ENCODE data around the gene ALAD.
"Not testable (repeated sequence)": the region's sequence is repeated elsewhere in the genome, so short reads cannot be mapped to it uniquely, and the experiment has no call there.

Gene ALAD

GRCh38 chr9:113391917-113392316 is 9.2 kb downstream of the ALAD start:
- H3K36me3 Mint-ChIP-seq (ENCODE audit: insufficient read depth) = peaks cover 18% of the 10 kb centered on the region
- ATAC-seq (replicated peaks) (no peak), DNase-seq (no peak)
- H3K4me3 Mint-ChIP-seq = no peak overlapping the region
- H3K4me1 Mint-ChIP-seq (ENCODE audit: low read depth in 2 of 2) = peaks cover 0 to 7% of the 10 kb centered on the region in 2 donors
- no peaks in the 10 kb centered on the region for H3K9me3 Mint-ChIP-seq
- H3K27ac Mint-ChIP-seq = no peak overlapping the region
- no peaks in the 10 kb centered on the region for H3K27me3 Mint-ChIP-seq

GRCh38 chr9:113390192-113390960 is 10.7 kb downstream of the ALAD start:
- H3K27ac Mint-ChIP-seq = no peak overlapping the region
- DNase-seq = no peak
- H3K27me3 Mint-ChIP-seq = no peaks in the 10 kb centered on the region
- H3K4me3 Mint-ChIP-seq = no peak overlapping the region
- no peak for ATAC-seq (replicated peaks)
- peaks cover 0 to 2% of the 10 kb centered on the region in 2 donors for H3K4me1 Mint-ChIP-seq (ENCODE audit: low read depth in 2 of 2)
- no peaks in the 10 kb centered on the region for H3K9me3 Mint-ChIP-seq
- H3K36me3 Mint-ChIP-seq (ENCODE audit: insufficient read depth) = peaks cover 12% of the 10 kb centered on the region

GRCh38 chr9:113389451-113389850 is 11.6 kb downstream of the ALAD start:
- no peak for DNase-seq
- Mint-ChIP-seq H3K4me1 (ENCODE audit: low read depth in 2 of 2) (peaks cover 0 to 2% of the 10 kb centered on the region in 2 donors), H3K36me3 (ENCODE audit: insufficient read depth) (peaks cover 12% of the 10 kb centered on the region), H3K27me3 (no peaks in the 10 kb centered on the region), H3K4me3 (no peak overlapping the region), H3K9me3 (no peaks in the 10 kb centered on the region), H3K27ac (no peak overlapping the region)
- no peak for ATAC-seq (replicated peaks)

GRCh38 chr9:113388833-113389232 is 12.3 kb downstream of the ALAD start:
- DNase-seq (no peak), ATAC-seq (replicated peaks) (no peak)
- Mint-ChIP-seq H3K4me3 (no peak overlapping the region), H3K4me1 (ENCODE audit: low read depth in 2 of 2) (peaks cover 0 to 2% of the 10 kb centered on the region in 2 donors), H3K36me3 (ENCODE audit: insufficient read depth) (peaks cover 12% of the 10 kb centered on the region), H3K27me3 (no peaks in the 10 kb centered on the region), H3K9me3 (no peaks in the 10 kb centered on the region), H3K27ac (no peak overlapping the region)

GRCh38 chr9:113387560-113388230 is 13.4 kb downstream of the ALAD start:
- Mint-ChIP-seq H3K27ac (peak overlapping the region in 1 of 2 donors; percentile 55), H3K36me3 (ENCODE audit: insufficient read depth) (peaks cover 8% of the 10 kb centered on the region), H3K27me3 (no peaks in the 10 kb centered on the region), H3K4me3 (no peak overlapping the region), H3K9me3 (no peaks in the 10 kb centered on the region), H3K4me1 (ENCODE audit: low read depth in 2 of 2) (peaks cover 0 to 2% of the 10 kb centered on the region in 2 donors)
- DNase-seq (no peak), ATAC-seq (replicated peaks) (no peak)

GRCh38 chr9:113386571-113387393 is 14.3 kb downstream of the ALAD start:
- peaks cover 7% of the 10 kb centered on the region for H3K36me3 Mint-ChIP-seq (ENCODE audit: insufficient read depth)
- no peak for DNase-seq
- peak overlapping the region in 1 of 2 donors; percentile 55 for H3K27ac Mint-ChIP-seq
- H3K4me1 Mint-ChIP-seq (ENCODE audit: low read depth in 2 of 2) = peaks cover 0 to 2% of the 10 kb centered on the region in 2 donors
- ATAC-seq (replicated peaks) = no peak
- no peaks in the 10 kb centered on the region for H3K9me3 Mint-ChIP-seq
- H3K4me3 Mint-ChIP-seq = no peak overlapping the region
- no peaks in the 10 kb centered on the region for H3K27me3 Mint-ChIP-seq

GRCh38 chr9:113381909-113382411 is 19.1 kb downstream of the ALAD start:
- H3K4me3 Mint-ChIP-seq = no peak overlapping the region
- no peak for DNase-seq
- no peaks in the 10 kb centered on the region for H3K36me3 Mint-ChIP-seq (ENCODE audit: insufficient read depth)
- H3K4me1 Mint-ChIP-seq (ENCODE audit: low read depth in 2 of 2) = peaks cover 0 to 2% of the 10 kb centered on the region in 2 donors
- no peaks in the 10 kb centered on the region for H3K27me3 Mint-ChIP-seq
- H3K27ac Mint-ChIP-seq = peak overlapping the region in 1 of 2 donors; percentile 69
- ATAC-seq (replicated peaks) = no peak
- H3K9me3 Mint-ChIP-seq = no peaks in the 10 kb centered on the region

- not testable (repeated sequence) for H3K4me3 Mint-ChIP-seq
These were observed 19.6 kb downstream of the ALAD start for GRCh38 chr9:113381441-113381840.

GRCh38 chr9:113380869-113381378 is 20.2 kb downstream of the ALAD start:
- H3K4me1 Mint-ChIP-seq (ENCODE audit: low read depth in 2 of 2) = peaks cover 0 to 3% of the 10 kb centered on the region in 2 donors
- H3K36me3 Mint-ChIP-seq (ENCODE audit: insufficient read depth) = peaks cover 3% of the 10 kb centered on the region
- H3K9me3 Mint-ChIP-seq = no peaks in the 10 kb centered on the region
- ATAC-seq (replicated peaks) (no peak), DNase-seq (no peak)
- H3K27me3 Mint-ChIP-seq = no peaks in the 10 kb centered on the region
- no peak overlapping the region for H3K4me3 Mint-ChIP-seq
- H3K27ac Mint-ChIP-seq = no peak overlapping the region

More at GRCh38 chr9:113381441-113381840, 19.6 kb downstream of the ALAD start:
- H3K36me3 Mint-ChIP-seq (ENCODE audit: insufficient read depth); DNase-seq; H3K9me3 Mint-ChIP-seq; ATAC-seq (replicated peaks); H3K4me1 Mint-ChIP-seq (ENCODE audit: low read depth in 2 of 2); H3K27ac Mint-ChIP-seq; H3K27me3 Mint-ChIP-seq: not testable (repeated sequence)

GRCh38 chr9:113379829-113380210 is 21.3 kb downstream of the ALAD start:
- not testable (repeated sequence) for H3K27ac Mint-ChIP-seq; H3K9me3 Mint-ChIP-seq; H3K4me3 Mint-ChIP-seq; DNase-seq; H3K36me3 Mint-ChIP-seq (ENCODE audit: insufficient read depth); H3K27me3 Mint-ChIP-seq; ATAC-seq (replicated peaks)
- H3K4me1 Mint-ChIP-seq (ENCODE audit: low read depth in 2 of 2) = peaks cover 9 to 13% of the 10 kb centered on the region in 2 donors

- not testable (repeated sequence) for H3K36me3 Mint-ChIP-seq (ENCODE audit: insufficient read depth); DNase-seq; H3K4me3 Mint-ChIP-seq; H3K9me3 Mint-ChIP-seq; ATAC-seq (replicated peaks); H3K27me3 Mint-ChIP-seq
- peak overlapping the region; percentile 46 to 73 for H3K27ac Mint-ChIP-seq
- H3K4me1 Mint-ChIP-seq (ENCODE audit: low read depth in 2 of 2) = peaks cover 13% of the 10 kb centered on the region in 2 donors
These were observed 21.8 kb downstream of the ALAD start for GRCh38 chr9:113379094-113379828.

GRCh38 chr9:113376634-113377567 is 24.2 kb downstream of the ALAD start, which contains the start of gene HDHD3:
Gene HDHD3 (minus strand): TSS chr9:113376986. CDS start chr9:113374354, 2,632 bp downstream.
- Mint-ChIP-seq H3K9me3 (no peaks in the 10 kb centered on the region), H3K4me1 (ENCODE audit: low read depth in 2 of 2) (peaks cover 13% of the 10 kb centered on the region in 2 donors), H3K27ac (peak within 1 kb of the TSS; percentile 84 to 89), H3K4me3 (peak within 1 kb of the TSS; percentile 81 to 86), H3K36me3 (ENCODE audit: insufficient read depth) (peaks cover 9% of the 10 kb centered on the region), H3K27me3 (no peaks in the 10 kb centered on the region)
- ATAC-seq (replicated peaks) = peak; percentile 89
- peak; percentile 67 to 73 (median 72) for DNase-seq

Measured in effector memory CD8-positive, alpha-beta T cell (primary cell).